IPS-18a (cell line): Measurements from ENCODE around the gene FBXO47.
"Not testable (repeated sequence)": the region's sequence is repeated elsewhere in the genome, so short reads cannot be mapped to it uniquely, and the experiment has no call there.

Experiments used
- H3K27ac ChIP-seq: one replicate; pipeline ENCODE4 v1.5.1; 2013; ENCODE audit warnings: low read length
- H3K27me3 ChIP-seq: one replicate; pipeline ENCODE4 v1.6.1; 2013; ENCODE audit warnings: mild to moderate bottlenecking, low read length; ENCODE audit not compliant: control insufficient read depth, insufficient read depth
- H3K36me3 ChIP-seq: one replicate; pipeline ENCODE4 v1.6.1; 2013; ENCODE audit warnings: low read depth, low read length; ENCODE audit not compliant: control insufficient read depth
- H3K4me1 ChIP-seq: one replicate; pipeline ENCODE4 v1.6.1; 2013; ENCODE audit warnings: low read depth, low read length; ENCODE audit not compliant: control insufficient read depth
- H3K4me3 ChIP-seq: one replicate; pipeline ENCODE4 v1.5.1; 2013; ENCODE audit warnings: low read length
- H3K9ac ChIP-seq: one replicate; pipeline ENCODE4 v1.6.1; 2013; ENCODE audit warnings: mild to moderate bottlenecking, low read length, moderate library complexity
- H3K9me3 ChIP-seq: one replicate; pipeline ENCODE4 v1.6.1; 2013; ENCODE audit warnings: low read depth, low read length; ENCODE audit not compliant: control insufficient read depth

The FBXO47 gene

GRCh38 chr17:38970804-38971203, 3.6 kb upstream of the FBXO47 start:
- H3K27ac ChIP-seq, result no peak overlapping the region
- H3K9me3 ChIP-seq, result no peaks in the 10 kb centered on the region
- no peak overlapping the region for H3K9ac ChIP-seq
- no peaks in the 10 kb centered on the region for H3K4me1 ChIP-seq
- H3K27me3 ChIP-seq, result no peaks in the 10 kb centered on the region
- H3K4me3 ChIP-seq, result no peak overlapping the region
- H3K36me3 ChIP-seq, result no peaks in the 10 kb centered on the region

GRCh38 chr17:38970128-38970527, 2.9 kb upstream of the FBXO47 start:
- Histone ChIP-seq H3K4me1 (no peaks in the 10 kb centered on the region), H3K27me3 (no peaks in the 10 kb centered on the region), H3K4me3 (no peak overlapping the region), H3K36me3 (no peaks in the 10 kb centered on the region), H3K9ac (no peak overlapping the region), H3K9me3 (no peaks in the 10 kb centered on the region), H3K27ac (no peak overlapping the region)

GRCh38 chr17:38969281-38969680, 2.1 kb upstream of the FBXO47 start:
- Histone ChIP-seq H3K27me3 (no peaks in the 10 kb centered on the region), H3K9me3 (no peaks in the 10 kb centered on the region), H3K4me1 (no peaks in the 10 kb centered on the region), H3K36me3 (no peaks in the 10 kb centered on the region), H3K9ac (no peak overlapping the region), H3K4me3 (no peak overlapping the region), H3K27ac (no peak overlapping the region)

DNA sequence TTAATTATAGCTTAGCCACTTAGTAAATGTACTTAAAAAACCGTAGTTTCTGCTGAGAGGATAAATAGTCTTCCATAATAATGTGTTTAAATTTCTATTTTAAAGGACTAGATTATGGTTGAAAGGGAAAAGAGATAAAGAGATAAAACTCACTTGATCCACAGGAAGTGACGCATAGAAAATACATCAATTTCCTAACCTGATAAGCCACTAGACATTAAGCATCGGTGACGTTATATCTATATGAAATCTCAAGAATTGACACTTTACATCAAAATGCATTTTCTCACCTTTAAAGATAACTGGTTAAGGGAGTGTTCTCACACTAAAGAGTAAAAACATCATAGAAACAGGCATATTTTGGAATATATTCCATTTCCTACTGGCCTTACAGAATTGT, 5.8 kb downstream of the FBXO47 start:
- Histone ChIP-seq H3K4me3 (no peak overlapping the region), H3K4me1 (no peaks in the 10 kb centered on the region)

GRCh38 chr17:38960402-38960801, 6.8 kb downstream of the FBXO47 start:
- no peaks in the 10 kb centered on the region for H3K27me3 ChIP-seq
- H3K4me3 ChIP-seq, result no peak overlapping the region
- no peak overlapping the region for H3K27ac ChIP-seq
- no peaks in the 10 kb centered on the region for H3K4me1 ChIP-seq
- no peaks in the 10 kb centered on the region for H3K36me3 ChIP-seq
- H3K9ac ChIP-seq, result no peak overlapping the region
- H3K9me3 ChIP-seq, result no peaks in the 10 kb centered on the region

More for the DNA sequence above, 5.8 kb downstream of the FBXO47 start:
- Histone ChIP-seq H3K36me3 (no peaks in the 10 kb centered on the region), H3K9me3 (no peaks in the 10 kb centered on the region), H3K9ac (no peak overlapping the region), H3K27ac (no peak overlapping the region), H3K27me3 (no peaks in the 10 kb centered on the region)

DNA sequence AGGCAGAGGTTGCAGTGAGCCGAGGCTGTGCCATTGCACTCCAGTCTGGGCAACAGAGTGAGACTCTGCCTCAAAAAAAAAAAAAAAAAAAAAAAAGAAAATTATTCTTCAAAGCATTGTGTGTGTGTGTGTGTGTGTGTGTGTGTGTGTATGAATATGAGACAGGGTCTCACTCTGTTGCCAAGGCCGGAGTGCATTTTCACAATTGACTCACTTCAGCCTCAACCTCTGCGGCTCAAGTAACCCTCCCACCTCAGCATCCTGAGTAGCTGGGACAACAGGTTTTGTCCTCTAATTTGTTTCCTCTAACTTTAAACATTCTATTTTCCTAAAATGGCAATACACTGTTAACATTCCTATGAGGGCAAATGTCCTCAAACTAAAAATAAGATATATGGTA, 7.7 kb downstream of the FBXO47 start:
- Histone ChIP-seq H3K4me1 (no peaks in the 10 kb centered on the region), H3K9me3 (no peaks in the 10 kb centered on the region), H3K27me3 (no peaks in the 10 kb centered on the region), H3K9ac (no peak overlapping the region), H3K27ac (no peak overlapping the region), H3K4me3 (no peak overlapping the region), H3K36me3 (no peaks in the 10 kb centered on the region)

DNA sequence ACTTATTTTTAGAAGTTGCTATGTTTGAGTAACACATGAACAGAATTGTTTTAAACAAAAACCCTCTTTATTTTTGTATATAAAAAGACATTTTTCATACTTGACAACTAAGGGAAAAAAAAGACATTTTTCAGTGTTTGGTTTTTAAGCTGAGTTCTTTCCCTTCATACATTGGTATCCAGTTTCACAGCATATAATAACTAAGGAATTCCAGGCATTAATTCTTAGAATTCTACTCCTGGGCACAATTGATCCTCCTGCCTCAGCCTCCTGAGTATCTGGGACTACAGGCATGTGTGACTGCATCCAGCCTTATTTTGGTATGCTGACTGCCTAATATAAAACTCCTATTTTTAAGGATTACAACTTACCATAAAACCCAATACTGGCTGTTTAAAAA, 8.4 kb downstream of the FBXO47 start:
- no peaks in the 10 kb centered on the region for H3K27me3 ChIP-seq
- no peaks in the 10 kb centered on the region for H3K36me3 ChIP-seq
- no peak overlapping the region for H3K9ac ChIP-seq
- H3K4me3 ChIP-seq, result no peak overlapping the region
- H3K4me1 ChIP-seq, result no peaks in the 10 kb centered on the region
- H3K9me3 ChIP-seq, result no peaks in the 10 kb centered on the region
- H3K27ac ChIP-seq, result no peak overlapping the region

GRCh38 chr17:38958326-38958725, 8.9 kb downstream of the FBXO47 start:
- H3K27me3 ChIP-seq, result no peaks in the 10 kb centered on the region
- no peak overlapping the region for H3K27ac ChIP-seq
- H3K4me1 ChIP-seq, result no peaks in the 10 kb centered on the region
- no peak overlapping the region for H3K9ac ChIP-seq
- no peak overlapping the region for H3K4me3 ChIP-seq
- no peaks in the 10 kb centered on the region for H3K36me3 ChIP-seq
- no peaks in the 10 kb centered on the region for H3K9me3 ChIP-seq

DNA sequence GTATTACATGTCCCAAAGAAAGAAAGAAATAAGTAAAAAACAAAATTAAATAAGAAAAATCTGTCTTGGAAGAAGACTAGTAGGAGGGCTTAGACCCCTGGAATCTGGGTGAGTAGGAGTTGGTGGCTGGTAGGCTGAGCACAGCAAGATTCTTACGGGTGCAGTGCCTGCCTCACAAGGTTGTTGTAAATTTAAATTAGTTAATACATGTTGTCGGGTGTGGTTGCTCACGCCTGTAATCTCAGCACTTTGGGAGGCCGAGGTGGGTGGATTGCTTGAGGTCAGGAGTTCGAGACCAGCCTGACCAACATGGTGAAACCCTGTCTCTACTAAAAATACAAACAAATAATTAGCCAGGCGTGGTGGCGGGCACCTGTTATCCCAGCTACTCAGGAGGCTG, 13.4 kb downstream of the FBXO47 start:
- H3K36me3 ChIP-seq, H3K27ac ChIP-seq: not testable (repeated sequence)

GRCh38 chr17:38947189-38947588, 20.0 kb downstream of the FBXO47 start:
- H3K27me3 ChIP-seq, result no peaks in the 10 kb centered on the region
- no peaks in the 10 kb centered on the region for H3K9me3 ChIP-seq
- no peaks in the 10 kb centered on the region for H3K4me1 ChIP-seq
- H3K4me3 ChIP-seq, result no peak overlapping the region
- no peaks in the 10 kb centered on the region for H3K36me3 ChIP-seq
- no peak overlapping the region for H3K9ac ChIP-seq
- H3K27ac ChIP-seq, result no peak overlapping the region

More for the DNA sequence above, 13.4 kb downstream of the FBXO47 start:
- not testable (repeated sequence) for H3K4me3 ChIP-seq, H3K9me3 ChIP-seq, H3K9ac ChIP-seq, H3K27me3 ChIP-seq, H3K4me1 ChIP-seq

GRCh38 chr17:38943607-38944006, 23.6 kb downstream of the FBXO47 start:
- Histone ChIP-seq H3K27me3 (no peaks in the 10 kb centered on the region), H3K4me3 (no peak overlapping the region), H3K27ac (no peak overlapping the region), H3K9me3 (no peaks in the 10 kb centered on the region), H3K36me3 (no peaks in the 10 kb centered on the region), H3K4me1 (no peaks in the 10 kb centered on the region), H3K9ac (no peak overlapping the region)

DNA sequence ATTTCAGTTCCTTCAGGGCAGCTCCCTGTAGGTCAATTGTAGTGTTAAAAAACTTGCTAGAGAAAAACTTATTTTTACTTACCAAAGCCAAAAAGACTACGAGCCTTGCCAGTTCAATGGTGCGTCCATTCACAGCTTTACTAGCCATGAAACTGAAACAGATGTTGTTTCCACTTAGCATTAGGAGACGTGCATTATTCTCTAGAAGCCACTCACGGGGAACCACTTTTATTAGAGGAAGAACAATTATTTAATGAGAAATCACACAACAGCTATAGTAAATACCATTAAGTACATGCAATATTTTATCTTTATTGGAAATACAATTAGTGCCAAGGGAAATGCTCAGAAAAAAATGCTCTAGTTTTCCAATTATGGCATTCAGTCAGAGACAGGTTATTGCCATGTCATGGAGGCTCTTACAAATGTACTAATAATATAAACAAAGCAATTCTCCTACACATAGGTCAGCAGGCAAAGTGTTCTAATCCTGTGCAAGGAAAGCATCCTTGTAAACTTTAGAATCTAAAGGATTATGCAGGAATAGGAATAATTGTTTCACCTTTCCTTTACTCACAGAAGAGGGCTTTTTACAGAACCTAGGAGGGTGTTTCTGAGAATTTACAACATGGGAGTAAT, 24.4 kb downstream of the FBXO47 start:
- H3K27me3 ChIP-seq, result no peaks in the 10 kb centered on the region
- H3K27ac ChIP-seq, result no peak overlapping the region
- no peak overlapping the region for H3K4me3 ChIP-seq
- no peaks in the 10 kb centered on the region for H3K36me3 ChIP-seq
- no peaks in the 10 kb centered on the region for H3K9me3 ChIP-seq
- H3K4me1 ChIP-seq, result no peaks in the 10 kb centered on the region
- H3K9ac ChIP-seq, result no peak overlapping the region
